Duodenal mucosa (tissue), 2 donors: ENCODE data around the gene LCN9.

Experiments
- H3K27ac ChIP-seq: one replicate; pipeline ENCODE4 v1.7.0; 2013; ENCODE audit warnings: low read depth, low read length
- H3K27me3 ChIP-seq, 2 donors: one replicate each; pipeline ENCODE4 v1.7.0; 2013; ENCODE audit warnings: low read length in 2 of 2, control low read depth in 1 of 2; ENCODE audit not compliant: insufficient read depth in 2 of 2, control insufficient read depth in 1 of 2
- H3K36me3 ChIP-seq, 2 donors: one replicate each; pipeline ENCODE4 v1.7.0; 2013; ENCODE audit warnings: low read length in 2 of 2, control low read depth in 1 of 2; ENCODE audit not compliant: insufficient read depth in 2 of 2, control insufficient read depth in 1 of 2
- H3K4me1 ChIP-seq, 2 donors: one replicate each; pipeline ENCODE4 v1.7.0; 2013; ENCODE audit warnings: low read length in 2 of 2, control low read depth in 1 of 2; ENCODE audit not compliant: insufficient read depth in 2 of 2, control insufficient read depth in 1 of 2
- H3K4me3 ChIP-seq, 2 donors: one replicate each; pipeline ENCODE4 v1.7.0; 2013; ENCODE audit warnings: low read length in 2 of 2, low read depth in 1 of 2
- H3K9ac ChIP-seq, 2 donors: one replicate each; pipeline ENCODE4 v1.7.0; 2013; ENCODE audit warnings: low read length in 2 of 2, low read depth in 1 of 2
- H3K9me3 ChIP-seq, 2 donors: one replicate each; pipeline ENCODE4 v1.7.0; 2013; ENCODE audit warnings: low read length in 2 of 2, control low read depth in 1 of 2; ENCODE audit not compliant: control insufficient read depth in 1 of 2

The LCN9 gene

GRCh38 chr9:135705376-135705775 lies 42.3 kb downstream of the LCN9 start:
- Histone ChIP-seq H3K4me3 (no peak overlapping the region), H3K9ac (no peak overlapping the region), H3K27me3 (peaks cover 5 to 8% of the 10 kb centered on the region in 2 donors), H3K9me3 (no peaks in the 10 kb centered on the region), H3K4me1 (no peaks in the 10 kb centered on the region), H3K36me3 (no peaks in the 10 kb centered on the region), H3K27ac (no peak overlapping the region)

GRCh38 chr9:135706288-135706687 lies 43.2 kb downstream of the LCN9 start:
- Histone ChIP-seq H3K4me1 (no peaks in the 10 kb centered on the region), H3K27me3 (peaks cover 0 to 8% of the 10 kb centered on the region in 2 donors), H3K27ac (no peak overlapping the region)

GRCh38 chr9:135707252-135708138 lies 44.4 kb downstream of the LCN9 start:
- H3K4me1 ChIP-seq: no peaks in the 10 kb centered on the region
- H3K27me3 ChIP-seq: peaks cover 0 to 8% of the 10 kb centered on the region in 2 donors
- no peak overlapping the region for H3K27ac ChIP-seq
- no peak overlapping the region for H3K9ac ChIP-seq
- H3K36me3 ChIP-seq: no peaks in the 10 kb centered on the region
- H3K4me3 ChIP-seq: no peak overlapping the region
- no peaks in the 10 kb centered on the region for H3K9me3 ChIP-seq

More at GRCh38 chr9:135706288-135706687, 43.2 kb downstream of the LCN9 start:
- no peak overlapping the region for H3K4me3 ChIP-seq
- no peak overlapping the region for H3K9ac ChIP-seq
- no peaks in the 10 kb centered on the region for H3K36me3 ChIP-seq
- no peaks in the 10 kb centered on the region for H3K9me3 ChIP-seq

- Histone ChIP-seq H3K36me3 (no peaks in the 10 kb centered on the region), H3K4me1 (no peaks in the 10 kb centered on the region), H3K27me3 (peaks cover 0 to 5% of the 10 kb centered on the region in 2 donors), H3K9me3 (no peaks in the 10 kb centered on the region), H3K9ac (no peak overlapping the region), H3K27ac (no peak overlapping the region), H3K4me3 (no peak overlapping the region)
These were observed 45.1 kb downstream of the LCN9 start for GRCh38 chr9:135708164-135708563.

- H3K4me1 ChIP-seq: no peaks in the 10 kb centered on the region
- no peaks in the 10 kb centered on the region for H3K9me3 ChIP-seq
- no peak overlapping the region for H3K9ac ChIP-seq
- H3K27ac ChIP-seq: no peak overlapping the region
- no peaks in the 10 kb centered on the region for H3K36me3 ChIP-seq
- no peak overlapping the region for H3K4me3 ChIP-seq
- H3K27me3 ChIP-seq: peaks cover 10 to 15% of the 10 kb centered on the region in 2 donors
These were observed 48.3 kb downstream of the LCN9 start for GRCh38 chr9:135711391-135711790.

GRCh38 chr9:135711881-135712280 lies 48.8 kb downstream of the LCN9 start:
- Histone ChIP-seq H3K36me3 (no peaks in the 10 kb centered on the region), H3K9me3 (no peaks in the 10 kb centered on the region), H3K27me3 (peaks cover 10 to 17% of the 10 kb centered on the region in 2 donors), H3K4me3 (no peak overlapping the region), H3K9ac (no peak overlapping the region), H3K4me1 (no peaks in the 10 kb centered on the region), H3K27ac (no peak overlapping the region)

GRCh38 chr9:135712613-135713295 lies 49.6 kb downstream of the LCN9 start:
- H3K36me3 ChIP-seq: no peaks in the 10 kb centered on the region
- no peaks in the 10 kb centered on the region for H3K4me1 ChIP-seq
- H3K27me3 ChIP-seq: peaks cover 10 to 19% of the 10 kb centered on the region in 2 donors
- H3K9ac ChIP-seq: no peak overlapping the region
- no peaks in the 10 kb centered on the region for H3K9me3 ChIP-seq
- no peak overlapping the region for H3K4me3 ChIP-seq
- H3K27ac ChIP-seq: no peak overlapping the region

GRCh38 chr9:135714242-135715055 lies 51.3 kb downstream of the LCN9 start:
- no peak overlapping the region for H3K27ac ChIP-seq
- peaks cover 10 to 19% of the 10 kb centered on the region in 2 donors for H3K27me3 ChIP-seq
- H3K9me3 ChIP-seq: no peaks in the 10 kb centered on the region
- H3K9ac ChIP-seq: no peak overlapping the region
- no peak overlapping the region for H3K4me3 ChIP-seq
- H3K4me1 ChIP-seq: no peaks in the 10 kb centered on the region
- no peaks in the 10 kb centered on the region for H3K36me3 ChIP-seq

GRCh38 chr9:135715056-135715595 lies 52.0 kb downstream of the LCN9 start:
- Histone ChIP-seq H3K36me3 (no peaks in the 10 kb centered on the region), H3K4me3 (no peak overlapping the region), H3K9me3 (no peaks in the 10 kb centered on the region), H3K9ac (no peak overlapping the region), H3K4me1 (no peaks in the 10 kb centered on the region), H3K27me3 (peaks cover 10 to 19% of the 10 kb centered on the region in 2 donors), H3K27ac (no peak overlapping the region)
